Dedifferentiated amniotic fluid mesenchymal stem cell (primary cell): ENCODE measurements around the gene HTRA3.
A peak's percentile ranks its signal among the peaks of the same experiment; 100 is the strongest.

ENCODE experiments used
- DNase-seq: peaks from one replicate; pipeline ENCODE4 v3.0.0-alpha.2; 2016; ENCODE audit errors: extremely low spot score

Gene HTRA3

DNA sequence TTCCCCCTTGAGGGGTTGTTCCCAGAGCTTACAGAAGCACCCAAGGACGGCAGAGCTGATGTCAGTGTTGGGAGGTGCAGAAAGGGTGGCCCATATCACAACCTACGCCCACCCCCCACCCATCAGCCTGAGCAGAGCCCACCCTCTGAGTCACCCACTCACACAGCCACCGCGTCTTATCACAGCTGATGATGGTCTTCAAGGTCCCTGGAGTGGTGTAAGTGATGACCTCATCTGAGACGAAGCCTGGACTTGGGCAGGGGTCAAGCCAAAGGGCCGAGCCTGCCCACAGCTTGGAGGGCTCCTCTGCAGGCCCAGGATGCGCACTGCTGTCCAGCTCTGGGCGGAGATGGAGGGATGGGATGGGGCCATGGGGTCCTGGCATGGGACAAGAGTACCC is 3.0 kb upstream of the HTRA3 start:
- DNase-seq, result no peak

DNA sequence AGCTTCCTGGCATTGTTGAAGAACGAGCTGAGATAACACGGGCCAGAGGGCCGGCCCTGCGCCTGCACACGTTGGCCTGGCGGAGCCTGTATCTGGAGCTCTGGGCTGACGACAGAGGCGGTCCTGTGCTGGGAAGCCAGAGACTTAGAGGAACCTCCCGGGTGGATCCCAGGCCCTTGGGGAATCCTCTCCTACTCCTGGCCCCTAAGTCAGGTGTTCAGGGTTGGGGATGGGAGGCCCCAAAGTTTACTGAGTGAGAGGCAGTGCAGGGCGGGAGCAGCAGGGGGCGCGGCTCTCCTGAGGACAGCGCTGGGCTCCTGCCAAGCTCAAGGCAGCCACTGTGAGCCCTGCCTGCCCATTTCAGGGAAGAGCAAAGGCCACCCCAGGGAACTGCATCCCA is 2.5 kb upstream of the HTRA3 start:
- DNase-seq, result no peak

- no peak for DNase-seq
These were observed 1.3 kb upstream of the HTRA3 start for GRCh38 chr4:8268211-8268610.

DNA sequence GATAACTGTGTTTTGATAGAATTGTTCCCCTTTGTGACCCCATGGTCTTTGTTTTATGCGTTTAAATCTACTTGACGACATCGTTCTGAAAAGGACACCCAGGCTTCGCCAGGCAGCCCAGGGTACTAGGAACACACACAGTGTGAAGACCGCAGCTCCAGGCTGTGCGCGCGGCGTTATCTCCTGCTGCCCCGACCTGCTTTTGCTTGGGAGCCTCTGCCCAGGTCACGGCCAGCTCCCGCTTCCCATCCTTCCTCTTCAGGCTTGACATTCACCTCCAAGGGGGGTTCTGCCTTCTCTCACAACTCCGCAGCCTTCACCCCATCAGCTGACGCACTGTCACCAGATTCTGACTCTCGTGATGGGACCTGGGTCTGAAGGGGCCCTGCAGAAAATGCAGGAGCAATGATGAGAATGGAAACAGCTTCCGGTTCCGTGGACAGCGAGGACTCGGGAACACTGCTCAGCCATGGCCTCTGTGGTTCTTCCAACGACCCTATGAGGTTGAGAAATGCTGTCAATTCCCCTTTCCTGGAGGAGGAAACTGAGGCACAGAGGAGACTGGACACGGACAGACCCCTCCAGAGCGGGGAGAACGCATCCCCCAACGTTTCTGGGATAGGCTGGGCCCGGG is 536 bp upstream of the HTRA3 start:
- DNase-seq, result no peak

- no peak for DNase-seq
These were observed 841 bp downstream of the HTRA3 start for GRCh38 chr4:8270418-8270771.

- DNase-seq, result no peak
These were observed 1.6 kb downstream of the HTRA3 start for GRCh38 chr4:8270912-8271815.

DNA sequence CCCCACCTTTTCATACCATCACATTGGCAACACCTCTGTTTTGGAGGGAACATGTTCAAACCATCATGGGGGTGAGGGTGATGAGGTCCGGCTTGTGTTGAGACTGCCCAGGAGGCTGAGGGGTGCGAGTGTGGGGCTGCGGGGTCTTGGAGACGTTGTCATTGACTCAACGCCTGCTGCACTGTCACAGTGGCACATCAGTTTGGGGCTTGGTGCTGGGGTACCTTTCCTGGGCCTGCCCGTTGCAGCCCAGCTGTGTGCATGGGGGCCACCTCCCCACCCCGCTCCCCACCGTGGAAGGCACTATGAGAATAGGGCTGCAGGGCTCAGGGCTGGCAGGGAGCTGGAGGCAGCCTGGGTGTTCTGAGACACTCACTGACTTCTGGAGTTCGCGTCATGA is 2.3 kb downstream of the HTRA3 start:
- DNase-seq, result no peak

GRCh38 chr4:8272472-8273428 is 3.2 kb downstream of the HTRA3 start:
- DNase-seq, result no peak

- no peak for DNase-seq
These were observed 3.9 kb downstream of the HTRA3 start for GRCh38 chr4:8273450-8273849.

- no peak for DNase-seq
These were observed 4.6 kb downstream of the HTRA3 start for GRCh38 chr4:8274066-8274652.

- peak; percentile 71 for DNase-seq
These were observed 5.4 kb downstream of the HTRA3 start for GRCh38 chr4:8274765-8275547.

GRCh38 chr4:8275548-8275910 is 6.0 kb downstream of the HTRA3 start:
- DNase-seq, result no peak

DNA sequence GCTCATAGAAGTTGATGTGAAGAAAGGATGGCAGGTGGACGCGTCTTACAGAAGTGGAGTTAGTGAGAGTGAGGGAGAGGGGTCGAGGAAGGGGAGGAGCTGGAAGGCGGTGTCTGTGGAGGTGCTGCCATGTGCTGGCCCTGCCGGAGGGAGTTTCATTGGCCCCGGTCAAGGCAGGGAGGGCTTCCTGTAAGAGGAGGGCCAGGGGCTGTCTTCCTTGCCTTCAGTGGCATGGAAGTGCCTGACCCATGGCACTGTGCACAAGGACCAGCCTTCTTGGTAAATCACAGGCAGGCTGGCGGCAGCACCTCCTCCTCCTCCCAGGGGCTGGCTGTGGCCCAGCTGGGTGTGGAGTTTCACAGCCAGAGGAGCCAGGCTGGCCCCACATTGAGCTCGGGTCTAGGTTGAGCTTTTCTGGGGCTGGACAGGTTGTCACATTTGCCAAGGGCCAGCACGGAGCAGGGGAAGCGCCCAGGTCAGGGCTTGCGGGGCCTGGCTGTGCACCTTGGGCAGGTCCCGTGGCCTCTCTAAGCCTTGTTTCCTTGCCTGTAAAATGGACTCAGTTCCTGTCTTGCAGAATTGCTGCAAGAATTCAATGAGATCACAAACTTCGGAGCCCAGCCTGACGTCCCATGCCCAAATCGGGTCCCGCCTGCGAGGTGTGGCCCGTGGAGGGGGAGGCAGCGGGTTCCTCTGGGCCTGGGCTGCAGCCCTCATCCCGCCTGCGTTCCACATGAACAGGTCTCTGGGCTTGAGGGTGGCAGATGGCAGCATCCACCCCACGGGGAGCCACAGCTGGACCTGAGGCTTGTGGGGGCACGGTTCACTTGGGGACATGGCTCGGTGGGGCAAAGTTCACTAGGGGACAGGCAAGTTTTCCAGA is 7.0 kb downstream of the HTRA3 start:
- DNase-seq, result no peak

DNA sequence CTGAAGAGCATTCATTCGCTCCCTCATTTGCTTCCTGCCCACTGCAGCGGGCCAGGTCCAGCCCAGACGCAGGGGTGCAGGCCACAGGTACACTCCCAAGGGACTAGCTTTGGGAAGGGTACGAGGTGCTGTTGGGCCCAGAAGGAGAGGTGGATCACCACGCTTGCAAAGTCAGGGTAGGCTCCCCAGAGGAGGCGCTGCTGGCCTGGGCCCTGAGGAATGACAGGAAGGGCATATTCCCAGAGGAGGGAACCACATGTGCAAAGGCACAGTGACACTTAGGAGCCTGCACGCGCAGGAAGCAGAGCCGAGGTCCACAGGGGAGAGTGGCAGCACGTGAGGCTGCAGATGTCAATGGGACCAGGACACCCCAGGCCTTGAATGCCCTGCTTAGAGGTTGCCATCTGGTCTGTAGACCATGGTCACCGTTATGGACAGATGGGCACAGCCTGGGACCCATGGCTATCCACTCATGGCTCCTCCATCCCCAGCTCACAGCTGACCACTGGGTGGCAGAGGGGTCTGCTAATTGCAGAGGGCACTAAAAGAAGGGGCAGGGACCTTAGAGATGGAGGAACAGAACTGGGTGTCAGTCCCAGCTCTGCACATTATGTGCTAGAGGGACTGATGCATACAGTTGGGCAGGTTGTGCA is 7.9 kb downstream of the HTRA3 start:
- DNase-seq, result no peak

- no peak for DNase-seq
These were observed 8.4 kb downstream of the HTRA3 start for GRCh38 chr4:8278009-8278395.

DNA sequence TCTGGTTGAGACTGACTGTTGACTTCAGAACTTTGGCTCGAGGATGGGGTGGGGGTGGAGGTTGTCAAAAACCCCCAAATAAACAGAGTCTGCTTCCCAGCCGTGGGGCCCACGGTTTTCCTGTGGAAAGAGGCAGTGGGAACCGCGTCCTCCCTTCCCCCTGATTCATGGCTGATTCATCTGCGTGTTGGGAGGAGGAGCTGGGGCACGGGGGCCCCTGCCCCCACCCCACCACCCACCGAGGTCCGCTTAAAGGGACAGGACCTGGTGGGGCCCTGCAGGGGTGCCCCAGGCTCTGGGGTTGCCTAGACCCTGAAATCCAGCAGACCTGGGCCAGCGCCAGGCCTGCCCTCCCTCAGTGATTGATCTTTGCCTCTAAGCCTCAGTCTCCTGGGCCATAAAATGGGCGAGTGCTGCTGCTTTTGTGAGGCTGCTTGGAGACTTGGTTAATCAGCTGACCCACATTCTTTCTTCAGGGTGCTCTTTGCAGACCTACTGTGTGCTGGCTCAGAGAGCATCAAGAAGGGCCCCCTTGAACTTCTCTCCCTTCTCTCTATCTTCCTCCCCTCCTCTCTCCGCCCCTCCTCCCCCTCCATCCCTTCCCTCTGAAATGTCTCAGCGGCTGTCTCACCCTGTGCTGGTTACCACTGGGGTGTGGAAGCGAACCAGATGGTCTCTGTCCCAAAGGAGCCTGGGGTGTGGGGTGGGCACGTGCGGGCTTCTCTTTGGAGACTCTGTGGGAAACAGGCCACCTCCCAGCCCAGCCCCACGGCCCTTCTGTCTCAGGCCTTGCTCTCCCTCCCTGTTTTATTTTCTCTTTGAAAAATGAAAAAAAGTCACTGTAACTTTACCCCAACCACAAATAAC is 9.1 kb downstream of the HTRA3 start:
- DNase-seq, result peak; percentile 64

GRCh38 chr4:8279321-8280157 is 10.0 kb downstream of the HTRA3 start:
- no peak for DNase-seq
